Gastrocnemius medialis (tissue), 4 donors: ENCODE data around the gene MAP2K7.

ENCODE experiments used
- POLR2A ChIP-seq, 2 donors: fragments of 450-650 bp; IDR thresholded peaks; one replicate each; pipeline ENCODE4 v1.6.1; 2017; ENCODE audit warnings: antibody characterized with exemption in 2 of 2, mild to moderate bottlenecking in 2 of 2, moderate library complexity in 2 of 2
- TF ChIP-seq, protein P1 (sequence below), 5 experiments: fragments of 450-650 bp in 3 of 5; fragments of 200-600 bp in 2 of 5; sonication (generic) in 2 of 5; IDR thresholded peaks in 4 of 5; conservative IDR thresholded peaks in 1 of 5; 1 replicate in 4 of 5; 2 replicates in 1 of 5; pipeline ENCODE4 v1.5.1; 2016 to 2019; ENCODE audit warnings: antibody characterized with exemption in 5 of 5, mild to moderate bottlenecking in 3 of 5, moderate library complexity in 3 of 5

DNA sequence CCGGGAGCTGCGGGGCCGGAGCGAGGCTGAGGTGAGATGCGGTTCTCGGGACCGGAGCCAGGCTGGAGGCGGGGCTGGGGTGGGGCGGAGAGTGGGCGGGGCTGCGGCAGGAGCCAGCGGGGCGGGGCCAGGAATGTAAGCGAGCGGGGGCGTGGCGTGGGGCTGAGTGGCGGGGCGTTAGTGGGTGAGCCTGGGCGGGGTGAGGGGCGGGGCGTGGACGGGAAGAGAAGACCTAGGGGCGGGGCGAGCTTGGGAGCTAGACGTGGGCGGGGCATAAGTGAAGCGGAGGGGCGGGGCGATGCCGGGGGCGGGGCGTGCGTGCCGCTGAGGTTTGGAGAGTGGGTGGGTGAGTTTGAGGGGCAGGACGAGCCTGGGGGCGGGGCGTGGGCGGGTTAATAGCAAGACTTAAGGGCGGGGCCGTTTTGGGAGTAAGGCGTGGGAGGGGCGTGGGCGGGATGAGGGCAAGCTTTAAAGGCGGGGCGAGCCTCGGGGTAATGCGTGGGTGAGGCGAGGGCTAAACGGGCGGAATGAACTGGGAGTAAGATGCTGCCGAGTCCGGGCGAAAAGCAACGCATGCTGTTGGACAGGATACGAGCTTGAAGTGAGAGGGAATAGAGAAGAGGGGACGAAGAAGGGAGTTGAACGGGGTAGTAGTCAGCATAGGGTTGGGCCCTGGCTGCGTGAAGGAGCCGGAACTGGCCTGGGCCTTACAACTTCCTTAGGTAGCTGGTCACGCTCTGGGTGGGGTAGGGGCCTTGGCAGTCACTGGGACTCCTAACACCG lies 17.0 kb downstream of the MAP2K7 start:
- TF ChIP-seq, protein P1, sequence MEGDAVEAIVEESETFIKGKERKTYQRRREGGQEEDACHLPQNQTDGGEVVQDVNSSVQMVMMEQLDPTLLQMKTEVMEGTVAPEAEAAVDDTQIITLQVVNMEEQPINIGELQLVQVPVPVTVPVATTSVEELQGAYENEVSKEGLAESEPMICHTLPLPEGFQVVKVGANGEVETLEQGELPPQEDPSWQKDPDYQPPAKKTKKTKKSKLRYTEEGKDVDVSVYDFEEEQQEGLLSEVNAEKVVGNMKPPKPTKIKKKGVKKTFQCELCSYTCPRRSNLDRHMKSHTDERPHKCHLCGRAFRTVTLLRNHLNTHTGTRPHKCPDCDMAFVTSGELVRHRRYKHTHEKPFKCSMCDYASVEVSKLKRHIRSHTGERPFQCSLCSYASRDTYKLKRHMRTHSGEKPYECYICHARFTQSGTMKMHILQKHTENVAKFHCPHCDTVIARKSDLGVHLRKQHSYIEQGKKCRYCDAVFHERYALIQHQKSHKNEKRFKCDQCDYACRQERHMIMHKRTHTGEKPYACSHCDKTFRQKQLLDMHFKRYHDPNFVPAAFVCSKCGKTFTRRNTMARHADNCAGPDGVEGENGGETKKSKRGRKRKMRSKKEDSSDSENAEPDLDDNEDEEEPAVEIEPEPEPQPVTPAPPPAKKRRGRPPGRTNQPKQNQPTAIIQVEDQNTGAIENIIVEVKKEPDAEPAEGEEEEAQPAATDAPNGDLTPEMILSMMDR (IDR thresholded peaks at IDR 0.05 in 4 of 5, conservative IDR thresholded peaks at IDR 0.05 in 1 of 5) = no peak
- TF ChIP-seq POLR2A (IDR thresholded peaks at IDR 0.05) = peak in 1 of 2 donors; percentile 9
